ENCODE data around the gene MBD3. TPM values are rescaled to one million over a fixed set of nuclear protein-coding genes. Genes with fewer than 3 reads are reported as not detected.

MBD3 gene
- total RNA-seq, 1 donor from 2014 or later, result 140 TPM

- peak overlapping the region; percentile 48 for H3K4me3 Mint-ChIP-seq
- intact Hi-C loops (cut with micrococcal nuclease), result no loop called here
Observed at GRCh38 chr19:1567116-1567847, 25.4 kb downstream of the MBD3 start.

GRCh38 chr19:1566392-1567115, 26.1 kb downstream of the MBD3 start:
- Mint-ChIP-seq H3K4me1 (peaks cover 5% of the 10 kb centered on the region), H3K27me3 (peaks cover 15% of the 10 kb centered on the region), H3K27ac (no peak overlapping the region), H3K9me3 (no peaks in the 10 kb centered on the region), H3K36me3 (ENCODE audit: low read depth) (peaks cover 2% of the 10 kb centered on the region), H3K4me3 (no peak overlapping the region)
- no peak for DNase-seq
- intact Hi-C loops (cut with micrococcal nuclease), result no loop called here

More at GRCh38 chr19:1567116-1567847, 25.4 kb downstream of the MBD3 start:
- peaks cover 5% of the 10 kb centered on the region for H3K4me1 Mint-ChIP-seq
- peaks cover 15% of the 10 kb centered on the region for H3K27me3 Mint-ChIP-seq
- no peaks in the 10 kb centered on the region for H3K9me3 Mint-ChIP-seq
- H3K36me3 Mint-ChIP-seq (ENCODE audit: low read depth), result peaks cover 2% of the 10 kb centered on the region
- DNase-seq, result peak; percentile 68
- H3K27ac Mint-ChIP-seq, result no peak overlapping the region

DNA sequence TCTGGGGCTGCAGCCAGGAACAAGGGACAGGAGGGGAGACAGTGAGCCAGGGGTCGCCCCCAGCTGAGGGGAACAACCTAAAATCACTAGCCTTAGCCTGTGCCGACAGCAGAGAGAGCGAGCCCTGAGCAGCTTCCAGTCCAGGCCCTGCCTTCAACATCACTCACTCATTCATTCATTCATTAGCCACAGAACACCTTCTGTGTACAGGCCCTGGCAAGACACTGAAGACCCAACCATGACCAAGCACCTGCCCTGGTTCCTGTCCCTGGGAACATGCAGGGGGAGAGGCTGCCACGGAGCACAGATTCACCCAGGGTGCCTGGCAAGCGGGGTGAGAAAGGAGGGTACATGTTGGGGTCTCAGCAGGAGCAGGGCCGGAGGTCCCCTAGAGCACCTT, 29.4 kb downstream of the MBD3 start:
- no peaks in the 10 kb centered on the region for H3K9me3 Mint-ChIP-seq
- no peak for DNase-seq
- intact Hi-C loops (cut with micrococcal nuclease), result no loop called here
- H3K27me3 Mint-ChIP-seq, result peaks cover 2% of the 10 kb centered on the region
- H3K4me1 Mint-ChIP-seq, result no peaks in the 10 kb centered on the region
- no peak overlapping the region for H3K4me3 Mint-ChIP-seq
- H3K36me3 Mint-ChIP-seq (ENCODE audit: low read depth), result no peaks in the 10 kb centered on the region
- no peak overlapping the region for H3K27ac Mint-ChIP-seq

DNA sequence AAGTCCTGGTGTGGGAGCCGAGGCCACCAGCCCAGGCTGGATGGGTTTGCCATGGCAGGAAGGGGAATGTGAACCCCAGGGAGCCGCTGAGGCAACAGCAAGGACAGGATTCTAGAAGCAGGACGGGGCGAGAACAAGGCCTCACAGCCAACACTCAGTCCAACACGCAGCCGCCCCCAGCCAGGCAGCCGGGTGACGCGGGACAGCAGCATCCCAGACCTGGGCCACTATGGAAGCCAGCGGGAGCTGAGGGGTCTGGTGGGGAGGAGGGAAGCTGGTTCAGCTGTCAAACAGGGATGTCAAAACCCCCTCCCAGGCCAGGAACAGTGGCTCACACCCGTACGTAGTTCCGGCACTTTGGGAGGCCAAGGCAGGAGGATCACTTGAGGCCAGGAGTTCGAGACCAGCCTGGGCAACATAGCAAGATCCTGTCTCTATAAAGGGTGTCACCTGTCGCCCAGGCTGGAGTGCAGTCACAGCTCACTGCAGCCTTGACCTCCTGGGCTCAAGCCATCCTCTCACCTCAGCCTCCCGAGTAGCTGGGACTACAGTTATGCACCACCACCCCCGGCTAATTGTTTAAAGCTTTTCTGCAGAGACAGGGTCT, 31.3 kb downstream of the MBD3 start:
- Mint-ChIP-seq H3K27ac (no peak overlapping the region), H3K4me1 (no peaks in the 10 kb centered on the region), H3K9me3 (no peaks in the 10 kb centered on the region), H3K4me3 (no peak overlapping the region), H3K27me3 (peaks cover 2% of the 10 kb centered on the region), H3K36me3 (ENCODE audit: low read depth) (no peaks in the 10 kb centered on the region)
- intact Hi-C loops (cut with micrococcal nuclease), result no loop called here
- DNase-seq, result no peak

DNA sequence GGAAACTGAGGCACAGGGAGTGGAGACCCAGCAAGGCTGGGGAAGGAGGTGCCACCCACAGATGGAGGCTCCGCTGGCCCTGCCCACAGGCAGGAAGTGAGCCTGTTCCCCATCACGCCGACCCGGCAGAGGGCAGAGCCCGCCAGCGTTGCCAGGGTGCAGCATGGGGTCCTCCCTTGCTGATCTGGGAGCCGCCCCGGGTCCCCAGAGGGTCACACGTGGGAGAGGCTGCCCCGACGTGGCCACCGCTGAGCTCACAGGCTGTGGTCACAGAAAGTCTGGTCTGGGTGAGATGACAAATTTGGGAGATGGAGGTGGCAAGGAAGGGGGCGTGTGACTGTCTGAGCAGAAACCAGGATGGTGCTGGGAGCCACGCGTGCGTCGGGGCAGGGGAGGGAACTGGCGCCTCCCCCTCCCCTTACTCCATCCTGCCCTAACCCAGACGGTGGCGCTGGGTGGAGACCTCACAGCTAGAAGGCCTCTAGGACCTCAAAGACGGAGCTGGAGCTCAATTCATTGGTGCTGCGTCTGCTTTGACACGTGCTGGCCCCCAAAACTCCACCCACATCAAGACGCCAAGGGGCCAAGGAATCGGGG, 32.3 kb downstream of the MBD3 start:
- Mint-ChIP-seq H3K9me3 (no peaks in the 10 kb centered on the region), H3K36me3 (ENCODE audit: low read depth) (no peaks in the 10 kb centered on the region), H3K27ac (no peak overlapping the region), H3K4me1 (no peaks in the 10 kb centered on the region), H3K27me3 (peaks cover under 1% of the 10 kb centered on the region), H3K4me3 (no peak overlapping the region)
- DNase-seq, result no peak
- intact Hi-C loops (cut with micrococcal nuclease), result no loop called here

DNA sequence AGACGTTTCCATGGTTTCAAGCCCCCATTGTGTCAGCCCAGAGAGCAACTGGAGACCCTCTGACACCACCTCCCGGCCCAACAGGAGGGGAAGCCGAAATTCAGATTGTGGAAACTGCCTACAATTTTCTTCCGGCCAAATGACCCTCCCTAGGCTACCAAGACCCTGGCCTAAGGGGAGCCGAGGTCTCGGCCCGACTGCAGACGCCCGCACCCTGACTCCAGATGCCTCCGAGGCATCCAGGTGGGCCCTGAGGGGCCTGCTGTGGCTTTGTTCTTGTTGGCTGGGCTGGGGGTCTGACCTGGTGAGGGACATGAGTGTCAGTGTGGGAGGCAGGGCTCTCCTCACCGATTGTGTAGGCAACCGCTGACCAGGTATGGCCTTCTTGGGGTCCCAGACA, 34.1 kb downstream of the MBD3 start:
- Mint-ChIP-seq H3K36me3 (ENCODE audit: low read depth) (no peaks in the 10 kb centered on the region), H3K9me3 (no peaks in the 10 kb centered on the region), H3K4me1 (no peaks in the 10 kb centered on the region), H3K27ac (no peak overlapping the region), H3K4me3 (no peak overlapping the region), H3K27me3 (no peaks in the 10 kb centered on the region)
- intact Hi-C loops (cut with micrococcal nuclease), result no loop called here
- DNase-seq, result no peak

- Mint-ChIP-seq H3K4me1 (no peaks in the 10 kb centered on the region), H3K27ac (no peak overlapping the region)
Observed at GRCh38 chr19:1556390-1557070, 36.1 kb downstream of the MBD3 start.

GRCh38 chr19:1555487-1556389, 36.9 kb downstream of the MBD3 start:
- no peak overlapping the region for H3K4me3 Mint-ChIP-seq
- no peaks in the 10 kb centered on the region for H3K4me1 Mint-ChIP-seq
- intact Hi-C loops (cut with micrococcal nuclease), result no loop called here
- no peak overlapping the region for H3K27ac Mint-ChIP-seq
- no peaks in the 10 kb centered on the region for H3K36me3 Mint-ChIP-seq (ENCODE audit: low read depth)
- no peak for DNase-seq
- H3K9me3 Mint-ChIP-seq, result no peaks in the 10 kb centered on the region
- H3K27me3 Mint-ChIP-seq, result no peaks in the 10 kb centered on the region

More at GRCh38 chr19:1556390-1557070, 36.1 kb downstream of the MBD3 start:
- H3K27me3 Mint-ChIP-seq, result no peaks in the 10 kb centered on the region
- H3K4me3 Mint-ChIP-seq, result no peak overlapping the region
- no peak for DNase-seq
- intact Hi-C loops (cut with micrococcal nuclease), result no loop called here
- H3K9me3 Mint-ChIP-seq, result no peaks in the 10 kb centered on the region
- H3K36me3 Mint-ChIP-seq (ENCODE audit: low read depth), result no peaks in the 10 kb centered on the region

GRCh38 chr19:1554968-1555367, 37.7 kb downstream of the MBD3 start:
- no peaks in the 10 kb centered on the region for H3K36me3 Mint-ChIP-seq (ENCODE audit: low read depth)
- no peaks in the 10 kb centered on the region for H3K27me3 Mint-ChIP-seq
- intact Hi-C loops (cut with micrococcal nuclease), result no loop called here
- no peak for DNase-seq
- no peaks in the 10 kb centered on the region for H3K4me1 Mint-ChIP-seq
- no peak overlapping the region for H3K27ac Mint-ChIP-seq
- no peak overlapping the region for H3K4me3 Mint-ChIP-seq
- H3K9me3 Mint-ChIP-seq, result no peaks in the 10 kb centered on the region

- H3K9me3 Mint-ChIP-seq, result no peaks in the 10 kb centered on the region
- no peaks in the 10 kb centered on the region for H3K4me1 Mint-ChIP-seq
- H3K36me3 Mint-ChIP-seq (ENCODE audit: low read depth), result no peaks in the 10 kb centered on the region
- H3K27ac Mint-ChIP-seq, result no peak overlapping the region
- H3K27me3 Mint-ChIP-seq, result no peaks in the 10 kb centered on the region
- no peak for DNase-seq
- no peak overlapping the region for H3K4me3 Mint-ChIP-seq
- intact Hi-C loops (cut with micrococcal nuclease), result no loop called here
Observed at GRCh38 chr19:1553415-1553814, 39.2 kb downstream of the MBD3 start.

DNA sequence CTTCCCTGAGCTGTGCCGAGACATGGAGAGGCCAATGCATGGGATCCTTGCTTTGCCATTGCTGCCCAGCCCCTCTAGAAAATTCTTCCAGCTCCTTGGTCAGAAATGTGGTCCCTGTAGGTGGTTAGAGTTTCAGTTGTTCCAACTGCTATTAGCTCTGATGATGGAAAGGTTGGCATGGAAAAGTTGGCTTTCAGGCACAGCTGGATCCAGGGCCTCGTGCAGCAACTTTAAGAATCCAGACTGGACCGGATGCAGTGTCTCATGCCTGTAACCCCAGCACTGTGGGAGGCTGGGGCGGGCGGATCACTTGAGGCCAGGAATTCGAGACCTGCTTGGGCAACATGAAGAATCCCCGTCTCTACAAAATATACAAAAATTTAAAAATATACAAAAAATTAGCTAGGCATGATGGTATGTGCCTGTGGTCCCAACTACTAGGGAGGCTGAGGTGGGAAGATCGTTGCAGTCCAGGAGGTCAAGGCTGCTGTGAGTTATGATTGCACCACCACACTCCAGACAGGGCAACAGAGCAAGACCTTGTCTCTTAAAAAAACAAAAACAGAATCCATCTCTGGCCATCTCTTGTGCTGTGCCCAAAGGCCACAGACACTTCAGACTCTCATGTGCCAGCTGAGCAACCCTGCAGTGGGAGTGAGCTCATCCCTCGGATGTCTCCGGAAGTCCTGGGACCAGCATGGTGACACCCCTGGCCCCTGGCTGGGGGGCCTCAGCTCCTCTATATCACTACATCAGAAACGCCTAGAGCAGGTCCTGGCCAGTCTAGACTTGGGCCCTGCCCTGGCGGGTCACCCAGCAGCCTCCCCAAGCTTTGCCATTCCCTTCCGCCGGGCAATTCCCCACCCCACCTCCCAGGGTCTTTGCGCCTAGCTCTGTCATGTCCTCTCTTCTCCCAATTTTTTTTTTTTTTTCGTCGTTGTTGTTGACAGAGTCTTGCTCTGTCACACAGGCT, 41.3 kb downstream of the MBD3 start:
- no peak overlapping the region for H3K27ac Mint-ChIP-seq
- intact Hi-C loops (cut with micrococcal nuclease), result no loop called here
- H3K9me3 Mint-ChIP-seq, result no peaks in the 10 kb centered on the region
- H3K4me1 Mint-ChIP-seq, result peaks cover under 1% of the 10 kb centered on the region
- DNase-seq, result no peak
- no peaks in the 10 kb centered on the region for H3K36me3 Mint-ChIP-seq (ENCODE audit: low read depth)
- no peak overlapping the region for H3K4me3 Mint-ChIP-seq
- H3K27me3 Mint-ChIP-seq, result no peaks in the 10 kb centered on the region

GRCh38 chr19:1549332-1549945, 43.2 kb downstream of the MBD3 start:
- intact Hi-C loops (cut with micrococcal nuclease), result loop anchor here (2.0 kb wide), 1 partner anchor 217 kb away; no protein-coding TSS in a partner anchor
- no peak for DNase-seq
- no peak overlapping the region for H3K4me3 Mint-ChIP-seq
- H3K27ac Mint-ChIP-seq, result no peak overlapping the region
- no peaks in the 10 kb centered on the region for H3K36me3 Mint-ChIP-seq (ENCODE audit: low read depth)
- no peaks in the 10 kb centered on the region for H3K9me3 Mint-ChIP-seq
- peaks cover 2% of the 10 kb centered on the region for H3K27me3 Mint-ChIP-seq
- H3K4me1 Mint-ChIP-seq, result peaks cover 4% of the 10 kb centered on the region

All from activated CD4-positive, alpha-beta T cell treated with anti-CD3 and anti-CD28 coated beads, Interleukin-2, amount 10 ng/mL, durations not matched to agents 24 days and 14 days (primary cell).